ENCODE data around the gene TM2D3. TPM values are rescaled to one million over a fixed set of nuclear protein-coding genes. Genes with fewer than 3 reads are reported as not detected.
"Not testable (repeated sequence)": the region's sequence is repeated elsewhere in the genome, so short reads cannot be mapped to it uniquely, and the experiment has no call there.

Gene TM2D3
- total RNA-seq, 4 donors from 2014 or later: 35.5 to 50.5 (median 40.5) TPM

DNA sequence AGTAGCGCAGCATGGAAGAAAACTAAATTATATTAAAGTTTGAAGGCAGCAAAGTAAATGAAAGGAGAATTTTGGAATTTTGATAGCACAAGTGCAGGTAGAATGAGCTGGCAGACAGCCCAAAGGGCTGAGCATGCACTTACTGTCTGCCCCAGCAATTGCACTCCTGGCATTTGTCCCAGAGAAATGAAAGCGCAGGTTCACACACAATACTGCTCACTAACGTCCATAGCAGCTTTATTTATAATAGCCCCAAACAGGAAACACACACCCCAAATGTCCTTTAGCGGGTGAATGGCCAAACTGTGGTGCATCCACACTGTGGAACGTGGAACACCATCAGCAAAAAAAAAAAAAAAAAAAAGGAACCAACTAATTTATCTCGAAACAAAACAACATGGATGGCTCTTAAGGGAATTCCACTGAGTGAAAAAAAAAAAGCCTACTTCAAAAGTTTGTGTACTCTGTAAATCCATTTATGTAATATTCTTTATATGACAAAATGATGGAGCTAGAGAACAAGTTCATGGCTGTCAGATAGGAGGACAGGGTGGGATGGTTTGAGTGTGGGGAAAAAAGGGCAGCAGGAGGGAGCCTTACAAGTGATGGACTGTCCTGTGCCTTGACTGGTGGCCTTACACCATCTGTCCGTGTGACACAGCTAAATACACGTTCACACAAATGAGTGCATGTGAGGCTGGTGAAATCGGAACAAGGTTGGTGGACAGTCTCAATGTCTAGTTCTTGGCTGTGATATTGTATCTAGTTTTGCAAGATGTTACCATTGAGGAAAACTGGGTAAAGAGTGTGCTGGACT, 6.0 kb upstream of the TM2D3 start:
- Histone ChIP-seq H3K36me3 (peaks cover 15 to 54% (median 32%) of the 10 kb centered on the region in 4 donors), H3K27ac (replicated peaks in 1 of 4) (no peak overlapping the region), H3K4me1 (peaks cover 3 to 5% (median 3%) of the 10 kb centered on the region in 4 donors), H3K4me3 (no peak overlapping the region), H3K27me3 (no peaks in the 10 kb centered on the region), H3K9me3 (no peaks in the 10 kb centered on the region)
- peak in 1 of 2 donors; percentile 23 for TF ChIP-seq POLR2AphosphoS5 (IDR thresholded peaks at IDR 0.05)
- TF ChIP-seq POLR2A (IDR thresholded peaks at IDR 0.05; ENCODE audit: low read depth): no peak
- no peak for TF ChIP-seq EP300 (IDR thresholded peaks at IDR 0.05)
- TF ChIP-seq CTCF (IDR thresholded peaks at IDR 0.05): no peak
- intact Hi-C loops (cut with DNase I): no loop called here
- WGBS: 71% methylated on average over 9 of the region's 9 CpGs
- no peak for DNase-seq (ENCODE audit: extremely low spot score)

GRCh38 chr15:101657171-101657570, 5.0 kb upstream of the TM2D3 start:
- TF ChIP-seq POLR2A (IDR thresholded peaks at IDR 0.05; ENCODE audit: low read depth) (no peak), EP300 (IDR thresholded peaks at IDR 0.05) (no peak), CTCF (IDR thresholded peaks at IDR 0.05) (no peak), POLR2AphosphoS5 (IDR thresholded peaks at IDR 0.05) (no peak)
- peaks cover 15 to 53% (median 32%) of the 10 kb centered on the region in 4 donors for H3K36me3 ChIP-seq
- intact Hi-C loops (cut with DNase I): no loop called here
- H3K27ac ChIP-seq (replicated peaks in 1 of 4): no peak overlapping the region
- H3K4me1 ChIP-seq: peaks cover 7 to 10% (median 10%) of the 10 kb centered on the region in 4 donors
- no peaks in the 10 kb centered on the region for H3K9me3 ChIP-seq
- no peak overlapping the region for H3K4me3 ChIP-seq
- 91% methylated on average over 9 of the region's 10 CpGs for whole genome bisulfite sequencing
- no peak for DNase-seq (ENCODE audit: extremely low spot score)
- no peaks in the 10 kb centered on the region for H3K27me3 ChIP-seq

DNA sequence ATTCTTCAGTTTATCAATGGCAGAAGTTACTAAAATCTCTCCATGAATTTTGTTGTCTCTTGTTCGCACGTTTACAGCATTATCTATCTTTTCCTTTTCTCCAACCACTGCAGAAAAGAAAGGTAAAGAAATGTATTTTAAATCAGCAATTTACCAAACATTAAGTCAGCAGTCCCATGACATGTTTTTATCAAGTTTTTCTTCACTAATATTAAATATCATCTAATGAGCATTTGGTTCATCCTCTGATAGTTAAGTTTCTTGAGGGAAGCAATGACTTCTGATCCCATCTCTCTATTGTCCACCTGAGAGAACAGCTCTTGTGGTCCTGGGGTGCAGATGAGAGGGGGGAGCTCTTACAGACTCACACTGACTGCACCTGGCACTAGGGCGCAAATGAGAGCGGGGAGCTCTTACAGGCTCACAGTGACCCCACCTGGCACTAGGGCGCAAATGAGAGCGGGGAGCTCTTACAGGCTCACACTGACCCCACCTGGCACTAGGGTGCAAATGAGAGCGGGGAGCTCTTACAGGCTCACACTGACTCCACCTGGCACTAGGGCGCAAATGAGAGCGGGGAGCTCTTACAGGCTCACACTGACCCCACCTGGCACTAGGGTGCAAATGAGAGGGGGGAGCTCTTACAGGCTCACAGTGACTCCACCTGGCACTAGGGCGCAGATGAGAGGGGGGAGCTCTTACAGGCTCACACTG, 2.6 kb upstream of the TM2D3 start:
- Histone ChIP-seq H3K4me1 (peaks cover 25 to 27% (median 26%) of the 10 kb centered on the region in 4 donors), H3K36me3 (peaks cover 15 to 39% (median 21%) of the 10 kb centered on the region in 4 donors)
- H3K4me3 ChIP-seq; H3K9me3 ChIP-seq; DNase-seq (ENCODE audit: extremely low spot score); H3K27ac ChIP-seq (replicated peaks in 1 of 4); intact Hi-C loops (cut with DNase I); H3K27me3 ChIP-seq: not testable (repeated sequence)
- WGBS: 91% methylated on average over 10 of the region's 10 CpGs

GRCh38 chr15:101654171-101654570, 2.0 kb upstream of the TM2D3 start:
- DNase-seq (ENCODE audit: extremely low spot score): no peak
- Histone ChIP-seq H3K36me3 (peaks cover 15 to 38% (median 23%) of the 10 kb centered on the region in 4 donors), H3K9me3 (no peaks in the 10 kb centered on the region), H3K4me1 (peaks cover 31 to 33% (median 32%) of the 10 kb centered on the region in 4 donors), H3K27me3 (no peaks in the 10 kb centered on the region), H3K27ac (replicated peaks in 1 of 4) (no peak overlapping the region), H3K4me3 (no peak overlapping the region)
- intact Hi-C loops (cut with DNase I): no loop called here
- 70% methylated on average over 8 of the region's 8 CpGs for WGBS
- TF ChIP-seq POLR2A (IDR thresholded peaks at IDR 0.05; ENCODE audit: low read depth) (no peak), POLR2AphosphoS5 (IDR thresholded peaks at IDR 0.05) (no peak), CTCF (IDR thresholded peaks at IDR 0.05) (no peak), EP300 (IDR thresholded peaks at IDR 0.05) (no peak)

DNA sequence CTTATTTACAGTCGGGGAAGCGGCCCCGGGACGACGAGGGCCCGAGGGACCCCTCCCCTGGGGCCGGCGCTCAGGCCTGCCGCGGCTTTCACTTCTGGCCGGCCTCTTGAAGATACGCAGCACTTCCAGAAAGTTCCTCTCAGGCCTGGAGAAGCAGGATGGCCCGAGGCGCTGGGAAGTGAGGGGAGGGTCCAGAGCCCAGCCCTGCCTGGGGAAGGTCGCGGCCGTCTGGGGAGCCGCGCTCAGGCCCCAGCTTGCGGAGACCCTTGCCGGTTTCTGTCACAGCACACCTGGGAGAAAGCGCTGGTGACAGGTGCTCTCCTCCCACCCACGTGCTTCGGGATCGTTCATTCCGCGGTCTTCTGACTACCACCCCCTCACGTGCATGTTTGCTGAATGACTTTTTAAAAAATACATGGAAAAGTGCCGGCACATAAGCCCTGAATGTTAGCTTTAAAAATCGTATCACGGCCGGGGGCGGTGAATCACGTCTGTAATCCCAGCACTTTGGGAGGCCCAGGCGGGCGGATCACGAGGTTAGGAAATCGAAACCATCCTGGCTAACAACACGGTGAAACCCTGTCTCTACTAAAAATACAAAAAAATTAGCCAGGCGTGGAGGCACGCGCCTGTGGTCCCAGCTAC, 727 bp upstream of the TM2D3 start:
- peaks cover 15 to 43% (median 30%) of the 10 kb centered on the region in 4 donors for H3K36me3 ChIP-seq
- WGBS: 72% methylated on average over 20 of the region's 42 CpGs

More for the DNA sequence above, 727 bp upstream of the TM2D3 start:
- H3K9me3 ChIP-seq: no peaks in the 10 kb centered on the region
- H3K27me3 ChIP-seq: no peaks in the 10 kb centered on the region
- intact Hi-C loops (cut with DNase I): no loop called here
- peak overlapping the region; percentile 82 to 98 (median 93) for H3K4me3 ChIP-seq
- TF ChIP-seq EP300 (IDR thresholded peaks at IDR 0.05) (no peak), CTCF (IDR thresholded peaks at IDR 0.05) (no peak)
- peaks cover 35 to 44% (median 42%) of the 10 kb centered on the region in 4 donors for H3K4me1 ChIP-seq
- peak overlapping the region; percentile 94 to 99 (median 98) for H3K27ac ChIP-seq (replicated peaks in 1 of 4)
- DNase-seq (ENCODE audit: extremely low spot score): no peak

Data from esophagus muscularis mucosa (tissue), 4 donors.